Measurements from ENCODE around the gene MEIOSIN. TPM values are rescaled to one million over a fixed set of nuclear protein-coding genes. Genes with fewer than 3 reads are reported as not detected.

MEIOSIN gene
- total and polyA plus RNA-seq, 2 of the 4 experiments (the other 2 are of a cell fraction): not detected

GRCh38 chr19:45739498-45740439 is 6.5 kb downstream of the MEIOSIN start:
- Histone ChIP-seq H3K4me1 (ENCODE audit: control insufficient read depth, insufficient read depth, low read length) (no peaks in the 10 kb centered on the region), H4K20me1 (ENCODE audit: insufficient read depth, low read length) (no peaks in the 10 kb centered on the region), H3K4ac (ENCODE audit: low read depth, low read length) (no peak overlapping the region), H3K9ac (ENCODE audit: low read depth, low read length) (no peak overlapping the region), H3K27me3 (ENCODE audit: control insufficient read depth, insufficient read depth, low read length) (peaks cover 9% of the 10 kb centered on the region), H3K56ac (ENCODE audit: extremely low read depth, insufficient read depth, low read length) (no peak overlapping the region), H2BK15ac (ENCODE audit: low read depth, low read length) (no peak overlapping the region), H3K9me1 (ENCODE audit: insufficient read depth, low read length) (no peaks in the 10 kb centered on the region), H3K4me3 (ENCODE audit: insufficient read depth, low read depth, low read length) (no peak overlapping the region), H2AK5ac (ENCODE audit: low read depth, low read length) (no peak overlapping the region), H2AK9ac (replicated peaks; ENCODE audit: low read depth, low read length, poor library complexity) (no peak overlapping the region), H4K5ac (ENCODE audit: low read depth, low read length) (no peak overlapping the region), H3K9me3 (ENCODE audit: control insufficient read depth, insufficient read depth, low read length) (no peaks in the 10 kb centered on the region), H4K8ac (ENCODE audit: low read depth in 2 of 2, low read length in 2 of 2) (no peak overlapping the region), H4K91ac (ENCODE audit: insufficient read depth, low read depth, low read length) (no peak overlapping the region), H2BK120ac (ENCODE audit: low read depth, low read length) (no peak overlapping the region), H2AFZ (replicated peaks; ENCODE audit: low read length, poor library complexity) (peak overlapping the region; percentile 13), H2BK20ac (ENCODE audit: low read depth, low read length) (no peak overlapping the region), H3K79me1 (ENCODE audit: low read depth in 1 of 2, low read length in 2 of 2) (no peaks in the 10 kb centered on the region), H3K27ac (ENCODE audit: insufficient read depth, low read length) (no peak overlapping the region), H3K14ac (replicated peaks; ENCODE audit: low read depth, low read length) (no peak overlapping the region), H3K4me2 (ENCODE audit: low read depth, low read length) (no peak overlapping the region), H3K23ac (ENCODE audit: low read depth, low read length) (no peak overlapping the region), H3K18ac (ENCODE audit: low read depth, low read length) (no peak overlapping the region), H2BK5ac (ENCODE audit: low read depth, low read length, poor library complexity, severe bottlenecking) (no peak overlapping the region), H3K36me3 (ENCODE audit: control insufficient read depth, insufficient read depth, low read length) (no peaks in the 10 kb centered on the region)
- dilution Hi-C loops (cut with HindIII; ENCODE audit: low sequenced_read_pairs, unreplicated experiment): no loop called here
- ChIA-PET CTCF (no interaction called here), POLR2A (ENCODE audit: unreplicated experiment) (no interaction called here)
- WGBS, 2 experiments (ENCODE audit: extremely low coverage in 2 of 2, insufficient read length in 1 of 2): 100% methylated on average over 2 of the region's 10 CpGs; no CpG with 5 or more reads in 1 of the 2 experiments
- no TSS peak for BruUV-seq (replicated peaks)
- in situ Hi-C loops (cut with MboI; ENCODE audit: low sequenced_read_pairs): no loop called here
- DNase-seq: no peak
- TF ChIP-seq CEBPB (IDR thresholded peaks at IDR 0.05; ENCODE audit: low read depth, low read length) (0 out of 2 replicates have a peak, but pooled peaks have one; percentile 7), MAFK (IDR thresholded peaks at IDR 0.05; ENCODE audit: low read depth, low read length) (no peak), RAD21 (IDR thresholded peaks at IDR 0.05; ENCODE audit: low read length) (no peak)
- intact Hi-C loops (cut with micrococcal nuclease): no loop called here
- no peak for ATAC-seq (ENCODE audit: low read depth)
